GM10248 (cell line): Measurements from ENCODE around the gene HSPB6.

Source experiments
- CTCF ChIA-PET: fragments of 300-600 bp; sonication (Branson Sonifier 250); formaldehyde crosslinking; extraction: SDS; loops from one replicate; lab custom pipeline; 2021; ENCODE audit warnings: antibody characterized with exemption; lab: Yijun Ruan, JAX
- POLR2A ChIA-PET: fragments of 350-650 bp; sonication (Branson Sonifier 250); formaldehyde crosslinking; extraction: SDS; loops from one replicate; lab custom pipeline; 2020; ENCODE audit warnings: antibody characterized with exemption; lab: Yijun Ruan, JAX
- DNase-seq: peaks from one replicate; pipeline ENCODE4 v3.0.0; 2012; ENCODE audit errors: extremely low spot score
- CTCF ChIP-seq: IDR thresholded peaks from 2 replicates; pipeline ENCODE4 v1.5.1; 2012; ENCODE audit warnings: mild to moderate bottlenecking, low read depth; ENCODE audit errors: extremely low read depth, missing control alignments, control extremely low read depth

HSPB6 gene

GRCh38 chr19:35764432-35765315 lies 7.8 kb upstream of the HSPB6 start:
- CTCF ChIA-PET: interaction anchor here (1.2 kb wide), 1 partner anchor 17 kb away, joined by 3 read pairs; the partner anchor contains the start of gene LIN37
- no peak for DNase-seq
- POLR2A ChIA-PET: no interaction called here
- no peak for TF ChIP-seq CTCF

GRCh38 chr19:35760711-35761349 lies 4.0 kb upstream of the HSPB6 start:
- POLR2A ChIA-PET: no interaction called here
- CTCF ChIA-PET: interaction anchor here (0.7 to 1.4 kb wide), 2 partner anchors 8 to 16 kb away, joined by 3 read pairs; partner anchors contain the start of genes PSENEN and U2AF1L4
- DNase-seq: no peak

GRCh38 chr19:35759697-35760096 lies 2.9 kb upstream of the HSPB6 start:
- TF ChIP-seq CTCF: no peak
- ChIA-PET CTCF (interaction anchor here (1.4 kb wide), 1 partner anchor 15 kb away, joined by 3 read pairs; the partner anchor contains the start of genes PSENEN and U2AF1L4), POLR2A (no interaction called here)
- no peak for DNase-seq

More at GRCh38 chr19:35760711-35761349, 4.0 kb upstream of the HSPB6 start:
- no peak for TF ChIP-seq CTCF

- ChIA-PET POLR2A (no interaction called here), CTCF (no interaction called here)
- TF ChIP-seq CTCF: no peak
- peak; percentile 99 for DNase-seq
Measured at GRCh38 chr19:35757749-35758608, 1.1 kb upstream of the HSPB6 start, which contains the start of gene PROSER3. Gene PROSER3, plus strand, starts transcription at chr19:35758176. Its CDS starts 40 bp downstream, at chr19:35758216.

GRCh38 chr19:35757231-35757748 lies 461 bp upstream of the HSPB6 start:
- ChIA-PET POLR2A (interaction anchor here (1.3 kb wide), 1 partner anchor 9 kb away, joined by 5 read pairs; the partner anchor contains the start of gene LIN37), CTCF (no interaction called here)
- peak; percentile 25 for DNase-seq
- no peak for TF ChIP-seq CTCF
